Measurements from ENCODE around the gene STX18.
"Not testable (repeated sequence)": the region's sequence is repeated elsewhere in the genome, so short reads cannot be mapped to it uniquely, and the experiment has no call there.

Gene STX18

GRCh38 chr4:4477391-4477790, 64.5 kb downstream of the STX18 start:
- no peak for DNase-seq

- no peak for DNase-seq
Measured at GRCh38 chr4:4474476-4474875, 67.4 kb downstream of the STX18 start.

- no peak for DNase-seq
Measured at GRCh38 chr4:4472344-4472958, 69.4 kb downstream of the STX18 start.

GRCh38 chr4:4471195-4471594, 70.7 kb downstream of the STX18 start:
- DNase-seq, result no peak

GRCh38 chr4:4470208-4470607, 71.6 kb downstream of the STX18 start:
- DNase-seq, result no peak

- DNase-seq, result not testable (repeated sequence)
Measured at GRCh38 chr4:4465238-4465637, 76.6 kb downstream of the STX18 start.

GRCh38 chr4:4462970-4463369, 78.9 kb downstream of the STX18 start:
- DNase-seq, result no peak

GRCh38 chr4:4461850-4462249, 80.0 kb downstream of the STX18 start:
- peak; percentile 62 for DNase-seq

GRCh38 chr4:4461178-4461577, 80.7 kb downstream of the STX18 start:
- no peak for DNase-seq

- no peak for DNase-seq
Measured at GRCh38 chr4:4460759-4461158, 81.1 kb downstream of the STX18 start.

- DNase-seq, result no peak
Measured at GRCh38 chr4:4459181-4459580, 82.7 kb downstream of the STX18 start.

- no peak for DNase-seq
Measured at GRCh38 chr4:4457803-4458553, 83.9 kb downstream of the STX18 start.

- no peak for DNase-seq
Measured at GRCh38 chr4:4456816-4457578, 84.9 kb downstream of the STX18 start.

- no peak for DNase-seq
Measured at GRCh38 chr4:4456351-4456750, 85.5 kb downstream of the STX18 start.

GRCh38 chr4:4455210-4455865, 86.5 kb downstream of the STX18 start:
- no peak for DNase-seq

GRCh38 chr4:4446434-4446833, 95.4 kb downstream of the STX18 start:
- no peak for DNase-seq

- no peak for DNase-seq
Measured at GRCh38 chr4:4443821-4444220, 98.0 kb downstream of the STX18 start.

- DNase-seq, result no peak
Measured at GRCh38 chr4:4440333-4441061, 101.4 kb downstream of the STX18 start.

- no peak for DNase-seq
Measured at GRCh38 chr4:4439782-4440181, 102.1 kb downstream of the STX18 start.

- DNase-seq, result no peak
Measured at GRCh38 chr4:4438891-4439290, 103.0 kb downstream of the STX18 start.

GRCh38 chr4:4437798-4438470, 103.9 kb downstream of the STX18 start:
- DNase-seq, result no peak

- no peak for DNase-seq
Measured at GRCh38 chr4:4436244-4436823, 105.5 kb downstream of the STX18 start.

Data from CD4-positive, alpha-beta T cell treated with Interferon gamma for 1 hour (primary cell).